K562 (cell line): ENCODE results near the gene PRC1. TPM values are rescaled to one million over a fixed set of nuclear protein-coding genes. Genes with fewer than 3 reads are reported as not detected.

Source experiments
- BRD9 ChIP-seq: fragments of 450-650 bp; IDR thresholded peaks from 2 replicates; pipeline ENCODE4 v1.6.1; 2018; ENCODE audit warnings: low read depth; ENCODE audit not compliant: partially characterized antibody
- CBX8 ChIP-seq: fragments of 200-600 bp; sonication (generic); IDR thresholded peaks from 2 replicates; pipeline ENCODE4 v1.6.1; 2012; ENCODE audit warnings: borderline replicate concordance, mixed run types, low read depth, mild to moderate bottlenecking, moderate library complexity, mixed read lengths, low read length, control low read depth, inconsistent platforms; ENCODE audit not compliant: poor library complexity, severe bottlenecking; ENCODE audit errors: extremely low read depth
- ILK ChIP-seq: fragments of 450-650 bp; IDR thresholded peaks from 2 replicates; pipeline ENCODE4 v1.6.1; 2016; ENCODE audit warnings: missing genetic modification characterization, low read depth, mild to moderate bottlenecking, missing compliant biosample characterization, moderate library complexity, borderline replicate concordance
- NR4A1 ChIP-seq, 2 experiments: fragments of 250-450 bp in 1 of 2; fragments of 450-650 bp in 1 of 2; sonication (Bioruptor Pico) in 1 of 2; IDR thresholded peaks; 2 replicates each; pipeline versions ENCODE4 v1.4.0 to v1.6.1; 2016 to 2020; ENCODE audit warnings: mild to moderate bottlenecking in 2 of 2, missing compliant biosample characterization in 1 of 2, missing genetic modification characterization in 1 of 2, moderate library complexity in 1 of 2
- ZKSCAN1 ChIP-seq: fragments of 150-350 bp; IDR thresholded peaks from 2 replicates; pipeline ENCODE4 v1.6.1; 2016; ENCODE audit warnings: low read depth, low read length
- ZNF395 ChIP-seq: fragments of 200-800 bp; sonication (Bioruptor generic); IDR thresholded peaks from 2 replicates; pipeline ENCODE4 v1.6.1; 2017; ENCODE audit warnings: missing genetic modification characterization, missing compliant biosample characterization
- ZNF609 ChIP-seq: sonication (generic); formaldehyde crosslinking; IDR thresholded peaks from 2 replicates; pipeline ENCODE4 v1.8.1; 2023; ENCODE audit warnings: missing genetic modification reagents, mild to moderate bottlenecking, borderline replicate concordance
- polyA plus RNA-seq, 8 experiments: library from polyadenylated mRNA; depleted of rRNA in 4 of 8; stranded (reverse) in 5 of 8; unstranded in 3 of 8; fragments of >200 nt; fragmentation: Nextera tagmentation in 2 of 8; fragmentation: Illumina TruSeq in 1 of 8; extraction: Ambion mirVana in 2 of 8; extraction: Trizol in 1 of 8; gene quantifications; 2 replicates each; pipeline versions ENCODE4 v1.2.1 to v1.2.3, GENCODE V29; 2011 to 2014; ENCODE audit warnings: inconsistent platforms in 1 of 8, missing spikeins in 1 of 8
- total RNA-seq, 7 experiments: library from RNA; depleted of rRNA in 6 of 7; stranded (reverse); fragments of >200 nt in 6 of 7; fragmentation: Illumina TruSeq in 2 of 7; extraction: Trizol in 2 of 7; gene quantifications; 2 replicates each; pipeline versions ENCODE4 v1.2.1 to v1.2.3, GENCODE V29; 2011 to 2021; ENCODE audit warnings: low replicate concordance in 1 of 7

PRC1 gene
- total and polyA plus RNA-seq, 9 of the 15 experiments (the other 6 are each of a cell fraction or from before 2014, with no cell fraction given), result 156 to 391 (median 240) TPM

- TF ChIP-seq ZNF609 (CRISPR knock-in tag) (no peak), NR4A1 (CRISPR knock-in tag; IDR thresholded peaks at IDR 0.05) (no peak), NR4A1 (tag; IDR thresholded peaks at IDR 0.05) (no peak), ZNF395 (CRISPR knock-in tag) (no peak), ILK (tag) (no peak), BRD9 (no peak), ZKSCAN1 (no peak), CBX8 (no peak)
Observed at GRCh38 chr15:90932660-90932991, 61.7 kb downstream of the PRC1 start (continued).
